ENCODE data around the gene ZMIZ1.

ZMIZ1 gene

DNA sequence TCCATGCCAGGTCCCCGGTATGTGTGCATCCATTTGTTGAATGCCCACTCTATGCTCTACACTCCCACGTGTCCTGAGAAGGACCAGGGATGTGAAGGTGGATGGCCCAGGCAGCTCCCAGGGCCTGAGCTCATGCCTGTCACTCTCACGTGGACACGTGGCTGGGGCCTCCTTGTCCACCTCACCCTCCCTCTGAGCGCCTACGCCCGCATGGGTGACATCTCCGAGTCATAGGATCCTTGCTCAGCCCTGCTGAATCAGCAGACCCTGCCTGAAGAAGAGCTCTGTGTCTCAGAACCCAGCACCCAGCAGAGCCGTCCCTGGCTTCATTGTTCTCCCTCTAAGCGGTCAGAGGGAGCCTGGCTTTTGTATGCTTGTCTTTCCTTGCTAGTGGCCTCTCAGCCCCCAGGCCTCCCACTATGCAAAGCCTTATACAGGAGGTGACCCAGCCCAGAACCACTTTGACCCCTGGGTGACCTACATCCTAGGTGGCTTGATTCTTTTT, 170.6 kb downstream of the ZMIZ1 start:
- no peaks in the 10 kb centered on the region for H3K9me3 ChIP-seq (ENCODE audit: control insufficient read depth, low read depth, low read length)
- peaks cover 79% of the 10 kb centered on the region for H3K27me3 ChIP-seq (ENCODE audit: control insufficient read depth, insufficient read depth, low read length)
- H3K27ac ChIP-seq (ENCODE audit: low read length), result no peak overlapping the region
- H3K4me3 ChIP-seq (ENCODE audit: low read length), result no peak overlapping the region
- no peaks in the 10 kb centered on the region for H3K36me3 ChIP-seq (ENCODE audit: control insufficient read depth, low read depth, low read length)
- no peak overlapping the region for H3K9ac ChIP-seq (ENCODE audit: low read length)
- H3K4me1 ChIP-seq (ENCODE audit: control insufficient read depth, low read depth, low read length), result peaks cover 51% of the 10 kb centered on the region

DNA sequence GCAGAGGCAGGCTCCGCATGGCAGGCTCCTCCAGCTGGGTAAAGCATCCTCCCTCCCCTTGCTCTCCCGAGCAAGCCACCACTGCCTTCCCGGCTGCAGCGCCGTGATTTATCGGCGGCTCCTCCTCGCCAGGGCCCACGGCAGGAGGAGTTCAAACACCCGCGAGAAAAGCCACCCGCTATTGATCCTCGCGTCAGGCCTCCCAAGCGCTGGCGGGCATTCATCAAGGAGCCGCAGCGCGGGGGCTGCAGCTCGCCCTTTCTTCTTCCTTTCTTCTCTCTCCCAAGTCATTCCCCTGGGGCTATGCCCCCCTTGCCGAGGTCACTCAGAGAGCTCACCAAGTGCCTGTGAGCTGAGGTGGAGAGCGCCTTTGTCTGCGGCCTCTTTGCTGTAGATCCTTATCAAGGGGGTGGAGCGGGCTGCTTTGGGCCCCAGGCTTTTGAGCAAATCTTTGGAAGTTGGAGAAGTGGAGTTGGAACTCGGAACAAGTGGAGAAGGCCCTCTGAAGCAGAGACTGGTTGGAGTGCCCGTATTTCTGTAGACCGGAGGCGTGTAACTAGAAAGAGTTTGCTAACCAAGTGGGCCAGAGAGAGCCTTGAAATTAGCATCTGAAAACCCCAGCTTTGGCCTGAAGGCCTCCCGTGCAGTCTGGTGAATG, 171.3 kb downstream of the ZMIZ1 start:
- no peak overlapping the region for H3K27ac ChIP-seq (ENCODE audit: low read length)
- H3K4me3 ChIP-seq (ENCODE audit: low read length), result peak overlapping the region; percentile 48

GRCh38 chr10:79241629-79241989, 172.8 kb downstream of the ZMIZ1 start:
- no peaks in the 10 kb centered on the region for H3K9me3 ChIP-seq (ENCODE audit: control insufficient read depth, low read depth, low read length)
- H3K27ac ChIP-seq (ENCODE audit: low read length), result no peak overlapping the region
- H3K4me1 ChIP-seq (ENCODE audit: control insufficient read depth, low read depth, low read length), result peaks cover 42% of the 10 kb centered on the region
- H3K36me3 ChIP-seq (ENCODE audit: control insufficient read depth, low read depth, low read length), result no peaks in the 10 kb centered on the region
- peaks cover 73% of the 10 kb centered on the region for H3K27me3 ChIP-seq (ENCODE audit: control insufficient read depth, insufficient read depth, low read length)
- H3K9ac ChIP-seq (ENCODE audit: low read length), result no peak overlapping the region
- peak overlapping the region; percentile 60 for H3K4me3 ChIP-seq (ENCODE audit: low read length)

More for the DNA sequence above, 171.3 kb downstream of the ZMIZ1 start:
- peaks cover 79% of the 10 kb centered on the region for H3K27me3 ChIP-seq (ENCODE audit: control insufficient read depth, insufficient read depth, low read length)
- no peaks in the 10 kb centered on the region for H3K36me3 ChIP-seq (ENCODE audit: control insufficient read depth, low read depth, low read length)
- H3K9me3 ChIP-seq (ENCODE audit: control insufficient read depth, low read depth, low read length), result no peaks in the 10 kb centered on the region
- peaks cover 51% of the 10 kb centered on the region for H3K4me1 ChIP-seq (ENCODE audit: control insufficient read depth, low read depth, low read length)
- peak overlapping the region; percentile 25 for H3K9ac ChIP-seq (ENCODE audit: low read length)

DNA sequence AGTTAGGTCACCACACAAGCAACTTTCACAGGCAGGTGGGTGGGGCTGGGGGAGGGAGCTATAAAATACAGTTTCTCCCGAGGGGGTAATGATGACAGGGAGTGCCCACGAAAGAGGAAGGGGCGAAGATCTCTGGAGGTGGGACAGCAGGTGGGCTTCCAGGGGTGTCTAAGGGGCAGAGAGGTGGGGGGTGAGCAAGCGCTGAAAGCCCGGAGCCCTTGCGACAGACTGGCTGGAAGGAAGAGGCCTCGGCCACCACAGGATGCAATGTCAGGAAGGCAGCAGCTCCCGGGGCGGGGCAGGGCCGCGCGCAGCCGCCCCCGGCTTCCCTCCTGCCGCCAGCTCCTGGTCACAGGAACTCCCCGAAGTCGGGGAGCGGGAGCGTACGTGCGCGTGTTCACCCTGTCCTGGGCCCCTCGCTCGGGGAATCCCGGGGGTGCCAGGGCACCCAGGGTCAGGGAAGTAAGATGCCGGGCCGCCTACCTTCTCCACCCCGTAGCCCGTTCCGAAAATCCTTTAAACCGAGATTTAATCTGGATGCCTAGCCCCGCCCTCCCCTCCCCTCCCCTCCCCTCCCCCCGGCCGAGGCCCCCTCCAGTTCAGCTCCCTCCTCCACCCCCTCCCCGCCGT, 173.3 kb downstream of the ZMIZ1 start:
- Histone ChIP-seq H3K27me3 (ENCODE audit: control insufficient read depth, insufficient read depth, low read length) (peaks cover 68% of the 10 kb centered on the region), H3K36me3 (ENCODE audit: control insufficient read depth, low read depth, low read length) (no peaks in the 10 kb centered on the region), H3K4me3 (ENCODE audit: low read length) (peak overlapping the region; percentile 61), H3K4me1 (ENCODE audit: control insufficient read depth, low read depth, low read length) (peaks cover 38% of the 10 kb centered on the region), H3K27ac (ENCODE audit: low read length) (no peak overlapping the region), H3K9me3 (ENCODE audit: control insufficient read depth, low read depth, low read length) (no peaks in the 10 kb centered on the region), H3K9ac (ENCODE audit: low read length) (no peak overlapping the region)

GRCh38 chr10:79242620-79243152, 173.9 kb downstream of the ZMIZ1 start:
- Histone ChIP-seq H3K27me3 (ENCODE audit: control insufficient read depth, insufficient read depth, low read length) (peaks cover 62% of the 10 kb centered on the region), H3K9me3 (ENCODE audit: control insufficient read depth, low read depth, low read length) (no peaks in the 10 kb centered on the region), H3K9ac (ENCODE audit: low read length) (no peak overlapping the region), H3K4me3 (ENCODE audit: low read length) (peak overlapping the region; percentile 61), H3K27ac (ENCODE audit: low read length) (no peak overlapping the region), H3K4me1 (ENCODE audit: control insufficient read depth, low read depth, low read length) (peaks cover 34% of the 10 kb centered on the region), H3K36me3 (ENCODE audit: control insufficient read depth, low read depth, low read length) (no peaks in the 10 kb centered on the region)

DNA sequence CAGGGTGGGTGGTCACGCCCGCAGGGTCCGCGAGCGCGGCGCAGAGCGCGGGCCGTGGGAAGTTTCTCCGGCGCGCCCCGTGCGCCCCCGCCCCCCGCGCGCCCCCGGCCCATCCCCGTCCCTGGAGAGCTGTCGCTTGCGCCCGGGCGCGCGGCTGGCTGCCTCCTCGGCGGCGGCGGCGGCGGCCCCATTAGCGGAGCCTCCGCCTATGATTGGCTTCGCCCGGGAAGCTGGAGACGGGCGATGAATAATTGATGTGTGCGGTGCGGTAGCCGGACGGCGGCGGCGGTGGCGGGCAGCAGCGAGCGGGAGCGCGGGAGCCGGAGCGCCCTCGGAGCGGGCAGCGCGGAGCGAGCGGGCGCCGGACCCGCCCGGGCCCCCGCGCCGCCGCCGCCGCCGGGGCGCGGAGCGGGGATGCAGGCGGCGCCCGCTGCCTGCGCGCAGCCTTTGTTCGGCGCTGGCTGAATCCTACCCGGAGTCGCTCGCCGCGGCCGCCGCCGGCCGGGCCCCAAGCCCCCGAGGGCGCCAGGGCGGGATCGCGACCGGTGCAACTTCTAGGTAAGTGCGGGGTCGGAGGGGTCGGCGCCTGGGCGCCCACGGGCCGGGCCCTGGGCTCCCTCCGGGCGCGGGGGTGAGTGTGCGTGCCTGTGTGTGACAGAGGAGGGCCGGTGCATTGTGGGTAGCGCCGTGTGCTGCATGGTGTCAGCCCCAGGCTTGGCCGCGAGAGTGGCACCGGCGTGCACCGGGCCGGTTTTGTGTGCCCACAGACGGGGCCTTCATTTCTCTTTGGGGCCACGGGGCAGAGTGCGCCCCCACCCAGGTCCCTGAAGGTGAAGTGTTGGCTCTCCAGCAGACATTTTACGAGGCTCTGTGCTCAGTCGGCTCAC, 174.7 kb downstream of the ZMIZ1 start:
- H3K27ac ChIP-seq (ENCODE audit: low read length), result no peak overlapping the region
- H3K4me1 ChIP-seq (ENCODE audit: control insufficient read depth, low read depth, low read length), result peaks cover 30% of the 10 kb centered on the region
- H3K27me3 ChIP-seq (ENCODE audit: control insufficient read depth, insufficient read depth, low read length), result peaks cover 54% of the 10 kb centered on the region
- H3K36me3 ChIP-seq (ENCODE audit: control insufficient read depth, low read depth, low read length), result no peaks in the 10 kb centered on the region
- H3K9me3 ChIP-seq (ENCODE audit: control insufficient read depth, low read depth, low read length), result no peaks in the 10 kb centered on the region
- peak overlapping the region; percentile 1 for H3K9ac ChIP-seq (ENCODE audit: low read length)
- H3K4me3 ChIP-seq (ENCODE audit: low read length), result peak overlapping the region; percentile 61

DNA sequence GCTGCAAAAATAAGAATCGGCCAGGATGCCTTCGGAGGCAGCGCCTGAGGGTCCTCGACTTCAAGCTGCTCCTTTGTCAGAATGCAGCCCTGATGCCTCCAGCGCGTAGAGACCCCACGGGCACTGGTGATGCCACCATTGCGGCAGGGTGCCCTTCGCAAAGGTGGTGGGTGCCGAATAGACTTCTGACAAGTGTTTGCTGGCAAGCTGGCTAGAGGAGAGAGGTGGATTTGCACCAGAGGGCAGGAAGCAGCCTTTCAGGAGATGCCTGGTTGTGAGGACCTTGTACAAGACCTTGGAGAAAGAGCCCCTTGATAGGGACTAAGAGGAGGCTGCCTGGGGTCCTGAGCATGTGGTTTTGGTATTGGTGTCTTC, 175.3 kb downstream of the ZMIZ1 start:
- H3K9me3 ChIP-seq (ENCODE audit: control insufficient read depth, low read depth, low read length), result no peaks in the 10 kb centered on the region

DNA sequence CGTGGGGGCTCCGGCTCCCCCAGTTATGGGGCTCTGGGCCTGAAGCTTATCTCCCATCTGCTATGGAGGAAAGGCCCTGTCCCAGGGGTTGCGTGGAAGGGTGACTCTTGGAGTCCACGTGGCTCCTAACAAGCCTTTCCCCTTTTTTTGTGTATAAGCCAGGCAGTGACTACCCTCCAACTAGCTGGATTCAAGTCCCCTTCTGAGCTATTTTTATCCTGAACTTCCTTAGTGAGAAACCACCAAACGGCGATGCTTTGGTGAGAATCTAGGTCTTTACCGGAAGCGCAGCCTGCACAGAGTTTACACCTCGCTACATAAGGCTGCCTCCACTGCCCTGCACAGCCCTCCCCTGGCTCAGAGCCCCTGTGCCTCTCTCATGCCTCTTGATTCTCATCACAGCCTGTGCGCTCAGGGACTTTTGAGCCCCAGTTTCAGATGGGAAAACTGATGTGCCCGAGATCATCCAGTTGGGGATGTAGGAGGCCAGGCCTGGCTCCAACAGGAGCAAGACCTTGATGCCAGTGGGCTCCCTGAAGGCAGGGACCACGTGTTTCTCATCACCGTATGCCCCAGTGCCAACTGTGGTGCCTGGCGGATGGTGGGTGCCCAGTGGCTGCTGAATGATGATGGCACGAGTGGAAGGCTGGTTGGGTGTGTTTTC, 176.2 kb downstream of the ZMIZ1 start:
- H3K27ac ChIP-seq (ENCODE audit: low read length), result no peak overlapping the region
- H3K4me3 ChIP-seq (ENCODE audit: low read length), result no peak overlapping the region
- no peaks in the 10 kb centered on the region for H3K36me3 ChIP-seq (ENCODE audit: control insufficient read depth, low read depth, low read length)
- peaks cover 18% of the 10 kb centered on the region for H3K4me1 ChIP-seq (ENCODE audit: control insufficient read depth, low read depth, low read length)
- no peaks in the 10 kb centered on the region for H3K9me3 ChIP-seq (ENCODE audit: control insufficient read depth, low read depth, low read length)
- H3K9ac ChIP-seq (ENCODE audit: low read length), result no peak overlapping the region
- peaks cover 43% of the 10 kb centered on the region for H3K27me3 ChIP-seq (ENCODE audit: control insufficient read depth, insufficient read depth, low read length)

More for the DNA sequence above, 175.3 kb downstream of the ZMIZ1 start:
- Histone ChIP-seq H3K36me3 (ENCODE audit: control insufficient read depth, low read depth, low read length) (no peaks in the 10 kb centered on the region), H3K27me3 (ENCODE audit: control insufficient read depth, insufficient read depth, low read length) (peaks cover 48% of the 10 kb centered on the region), H3K9ac (ENCODE audit: low read length) (peak overlapping the region; percentile 1), H3K4me3 (ENCODE audit: low read length) (peak overlapping the region; percentile 35), H3K27ac (ENCODE audit: low read length) (no peak overlapping the region), H3K4me1 (ENCODE audit: control insufficient read depth, low read depth, low read length) (peaks cover 24% of the 10 kb centered on the region)

DNA sequence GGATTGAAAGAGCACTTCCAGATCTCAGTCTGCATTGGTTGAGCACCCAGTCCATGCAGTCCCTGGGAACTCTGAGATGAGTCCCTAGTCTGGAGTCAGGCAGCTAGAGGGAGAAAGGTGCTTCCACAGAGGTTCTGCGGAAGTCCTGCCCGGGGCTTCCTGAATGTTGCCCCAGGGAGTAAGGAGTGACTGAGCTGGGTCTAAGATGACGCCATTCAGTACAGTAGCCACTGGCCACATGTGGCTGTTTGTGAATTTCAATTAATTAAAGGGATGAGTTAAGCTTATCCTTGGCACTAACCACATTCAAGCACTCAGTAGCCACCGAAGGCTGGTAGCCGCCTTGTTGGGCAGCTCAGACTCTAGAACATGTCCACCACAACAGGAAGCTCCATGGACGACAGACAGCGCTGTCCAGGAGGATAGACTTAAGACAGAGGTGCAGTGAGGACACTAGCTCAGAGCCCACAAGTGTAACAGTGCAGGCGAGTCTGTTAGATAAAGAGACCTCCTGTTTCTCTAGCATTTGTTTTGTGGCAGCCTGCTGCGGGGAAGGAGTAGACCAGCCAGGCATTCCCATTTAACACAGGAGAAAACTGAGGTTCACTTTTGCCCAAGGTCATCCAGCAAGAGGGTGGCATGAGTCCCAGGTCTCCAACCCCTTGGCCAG, 176.9 kb downstream of the ZMIZ1 start:
- H3K4me3 ChIP-seq (ENCODE audit: low read length), result no peak overlapping the region
- H3K9ac ChIP-seq (ENCODE audit: low read length), result no peak overlapping the region
- H3K4me1 ChIP-seq (ENCODE audit: control insufficient read depth, low read depth, low read length), result peaks cover 13% of the 10 kb centered on the region
- H3K36me3 ChIP-seq (ENCODE audit: control insufficient read depth, low read depth, low read length), result no peaks in the 10 kb centered on the region
- H3K27ac ChIP-seq (ENCODE audit: low read length), result no peak overlapping the region
- peaks cover 42% of the 10 kb centered on the region for H3K27me3 ChIP-seq (ENCODE audit: control insufficient read depth, insufficient read depth, low read length)
- H3K9me3 ChIP-seq (ENCODE audit: control insufficient read depth, low read depth, low read length), result no peaks in the 10 kb centered on the region

DNA sequence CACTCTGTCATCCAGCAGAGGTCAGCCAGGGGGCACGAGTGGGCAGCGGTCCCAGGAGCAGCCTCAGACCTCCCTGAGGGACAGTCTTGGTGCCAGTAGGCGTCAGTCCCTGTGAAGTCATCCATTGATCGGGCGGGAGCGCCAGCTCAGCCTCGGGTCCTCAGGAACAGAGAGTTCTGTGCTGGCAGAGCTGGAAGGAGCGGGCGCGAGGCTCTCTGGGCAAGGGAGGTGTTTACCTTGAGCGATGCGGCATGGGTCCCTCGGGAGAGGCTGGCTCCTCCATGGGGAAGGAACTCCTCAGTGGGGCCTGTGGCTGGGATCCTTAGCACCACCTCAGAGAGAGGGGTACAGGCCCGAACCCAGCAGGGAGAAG, 177.4 kb downstream of the ZMIZ1 start:
- H3K4me3 ChIP-seq (ENCODE audit: low read length), result no peak overlapping the region
- no peak overlapping the region for H3K9ac ChIP-seq (ENCODE audit: low read length)
- no peak overlapping the region for H3K27ac ChIP-seq (ENCODE audit: low read length)
- peaks cover 36% of the 10 kb centered on the region for H3K27me3 ChIP-seq (ENCODE audit: control insufficient read depth, insufficient read depth, low read length)
- no peaks in the 10 kb centered on the region for H3K9me3 ChIP-seq (ENCODE audit: control insufficient read depth, low read depth, low read length)
- H3K4me1 ChIP-seq (ENCODE audit: control insufficient read depth, low read depth, low read length), result peaks cover 8% of the 10 kb centered on the region
- H3K36me3 ChIP-seq (ENCODE audit: control insufficient read depth, low read depth, low read length), result no peaks in the 10 kb centered on the region
